DMS 273 treated with DMSO at 0.1 percent for 48 hours (cell line): ENCODE results near the gene KIF26B.
"Not testable (repeated sequence)": the region's sequence is repeated elsewhere in the genome, so short reads cannot be mapped to it uniquely, and the experiment has no call there.

Experiments used
- DNase-seq: peaks from one replicate; lab custom pipeline; 2025; lab: John Stamatoyannopoulos, UW

The KIF26B gene

GRCh38 chr1:245684166-245684565 is 529.4 kb downstream of the KIF26B start:
- DNase-seq: no peak

GRCh38 chr1:245684571-245684970 is 529.8 kb downstream of the KIF26B start:
- no peak for DNase-seq

- no peak for DNase-seq
Measured at GRCh38 chr1:245685111-245685810, 530.5 kb downstream of the KIF26B start.

- no peak for DNase-seq
Measured at GRCh38 chr1:245686006-245686405, 531.2 kb downstream of the KIF26B start.

- no peak for DNase-seq
Measured at GRCh38 chr1:245686446-245687030, 531.8 kb downstream of the KIF26B start.

GRCh38 chr1:245687152-245687635 is 532.4 kb downstream of the KIF26B start:
- DNase-seq: no peak

- no peak for DNase-seq
Measured at GRCh38 chr1:245687636-245688535, 533.1 kb downstream of the KIF26B start.

GRCh38 chr1:245688536-245689453 is 534.0 kb downstream of the KIF26B start:
- no peak for DNase-seq

GRCh38 chr1:245690156-245690690 is 535.4 kb downstream of the KIF26B start:
- no peak for DNase-seq

- no peak for DNase-seq
Measured at GRCh38 chr1:245690946-245691541, 536.3 kb downstream of the KIF26B start.

GRCh38 chr1:245691897-245692296 is 537.1 kb downstream of the KIF26B start:
- DNase-seq: no peak

- no peak for DNase-seq
Measured at GRCh38 chr1:245692318-245692717, 537.5 kb downstream of the KIF26B start.

GRCh38 chr1:245693116-245693793 is 538.5 kb downstream of the KIF26B start:
- no peak for DNase-seq

- no peak for DNase-seq
Measured at GRCh38 chr1:245693941-245694752, 539.4 kb downstream of the KIF26B start.

GRCh38 chr1:245694753-245695195 is 540.0 kb downstream of the KIF26B start:
- DNase-seq: no peak

- DNase-seq: no peak
Measured at GRCh38 chr1:245695211-245695610, 540.4 kb downstream of the KIF26B start.

- not testable (repeated sequence) for DNase-seq
Measured at GRCh38 chr1:245695701-245696100, 540.9 kb downstream of the KIF26B start.

GRCh38 chr1:245698116-245698515 is 543.3 kb downstream of the KIF26B start:
- no peak for DNase-seq

- no peak for DNase-seq
Measured at GRCh38 chr1:245698860-245699259, 544.1 kb downstream of the KIF26B start.
